ENCODE measurements around the gene AKAP13.
A peak's percentile ranks its signal among the peaks of the same experiment; 100 is the strongest.

AKAP13 gene

DNA sequence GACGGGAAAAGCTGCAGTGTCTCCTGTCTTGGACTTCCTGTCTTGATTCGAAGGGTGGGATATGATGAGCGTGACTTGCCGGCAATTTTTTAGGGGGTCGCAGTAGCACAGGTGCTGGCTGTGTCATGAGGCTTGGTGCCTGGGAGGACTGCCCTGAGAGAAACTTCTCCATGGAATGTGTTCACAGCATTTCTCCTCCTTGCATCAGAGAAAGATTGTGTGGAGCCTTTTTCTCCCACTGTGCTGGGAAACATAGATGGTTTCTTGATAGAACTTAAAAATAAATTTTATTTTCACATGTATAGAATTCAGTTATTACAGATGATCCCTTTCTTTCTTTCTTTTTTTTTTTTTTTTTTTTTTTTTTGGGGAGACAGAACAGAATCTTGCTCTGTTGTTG is 292.9 kb downstream of the AKAP13 start:
- TF ChIP-seq, protein P1, sequence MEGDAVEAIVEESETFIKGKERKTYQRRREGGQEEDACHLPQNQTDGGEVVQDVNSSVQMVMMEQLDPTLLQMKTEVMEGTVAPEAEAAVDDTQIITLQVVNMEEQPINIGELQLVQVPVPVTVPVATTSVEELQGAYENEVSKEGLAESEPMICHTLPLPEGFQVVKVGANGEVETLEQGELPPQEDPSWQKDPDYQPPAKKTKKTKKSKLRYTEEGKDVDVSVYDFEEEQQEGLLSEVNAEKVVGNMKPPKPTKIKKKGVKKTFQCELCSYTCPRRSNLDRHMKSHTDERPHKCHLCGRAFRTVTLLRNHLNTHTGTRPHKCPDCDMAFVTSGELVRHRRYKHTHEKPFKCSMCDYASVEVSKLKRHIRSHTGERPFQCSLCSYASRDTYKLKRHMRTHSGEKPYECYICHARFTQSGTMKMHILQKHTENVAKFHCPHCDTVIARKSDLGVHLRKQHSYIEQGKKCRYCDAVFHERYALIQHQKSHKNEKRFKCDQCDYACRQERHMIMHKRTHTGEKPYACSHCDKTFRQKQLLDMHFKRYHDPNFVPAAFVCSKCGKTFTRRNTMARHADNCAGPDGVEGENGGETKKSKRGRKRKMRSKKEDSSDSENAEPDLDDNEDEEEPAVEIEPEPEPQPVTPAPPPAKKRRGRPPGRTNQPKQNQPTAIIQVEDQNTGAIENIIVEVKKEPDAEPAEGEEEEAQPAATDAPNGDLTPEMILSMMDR (conservative IDR thresholded peaks at IDR 0.05; ENCODE audit: low read length), result no peak
- no peak overlapping the region for H3K4me3 ChIP-seq (ENCODE audit: low read length)
- peak; percentile 68 for DNase-seq (ENCODE audit: low read depth)

DNA sequence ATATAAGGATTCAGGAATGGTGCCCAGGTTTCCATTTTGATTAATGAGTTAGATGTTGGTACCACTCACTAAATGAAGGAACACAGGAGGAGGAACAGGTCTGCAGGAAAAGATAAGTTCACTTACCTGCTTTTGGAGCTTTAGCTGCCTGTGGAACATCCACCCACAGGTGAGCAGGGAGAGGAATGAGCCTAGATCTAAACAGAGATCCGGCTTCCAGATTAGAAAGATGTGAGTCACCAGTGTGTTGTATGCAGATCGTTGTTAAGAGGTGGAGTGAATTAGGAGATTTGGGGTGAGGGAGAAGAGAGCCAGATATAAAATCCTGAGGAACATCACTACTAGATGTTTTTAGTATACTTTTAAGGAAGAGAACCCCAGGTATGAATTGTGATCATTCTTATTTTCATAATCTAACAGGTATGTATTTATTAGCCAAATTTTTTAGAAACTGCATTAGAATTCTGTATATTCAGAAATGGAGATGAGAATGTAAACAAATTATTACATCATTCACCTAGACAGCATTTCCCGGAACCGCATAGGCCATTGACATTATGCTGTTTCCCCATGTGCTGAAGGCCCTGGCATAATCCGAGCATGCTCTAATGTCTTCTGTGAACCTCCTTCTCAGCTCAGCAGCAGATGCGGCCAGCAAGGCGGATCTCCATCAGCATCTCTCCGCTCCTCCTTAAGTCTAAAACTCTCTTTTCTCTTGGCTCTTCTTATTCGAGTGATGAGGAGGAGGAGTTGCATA is 296.1 kb downstream of the AKAP13 start:
- no peak overlapping the region for H3K4me3 ChIP-seq (ENCODE audit: low read length)
- TF ChIP-seq, protein P1 (conservative IDR thresholded peaks at IDR 0.05; ENCODE audit: low read length), result no peak
- no peak for DNase-seq (ENCODE audit: low read depth)

DNA sequence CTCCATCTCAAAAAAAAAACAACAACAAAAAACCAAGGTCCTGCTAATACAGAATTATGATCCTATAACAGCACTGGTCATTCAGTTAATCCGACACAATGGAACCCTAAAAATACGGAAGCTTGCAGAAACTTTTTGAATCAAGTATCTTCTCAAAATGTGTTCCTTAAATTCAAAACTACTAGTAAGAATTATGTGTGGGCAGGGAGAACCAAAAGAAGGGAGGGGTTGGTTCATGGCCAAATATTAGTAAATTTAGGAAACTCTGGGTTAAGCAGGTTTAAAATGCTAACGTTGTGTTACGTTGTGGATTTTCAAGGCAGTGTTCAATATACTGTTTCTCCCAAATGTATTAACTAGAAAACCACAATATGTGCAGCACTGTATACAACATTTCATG is 298.8 kb downstream of the AKAP13 start:
- no peak for DNase-seq (ENCODE audit: low read depth)
- H3K4me3 ChIP-seq (ENCODE audit: low read length), result no peak overlapping the region
- TF ChIP-seq, protein P1 (conservative IDR thresholded peaks at IDR 0.05; ENCODE audit: low read length), result no peak

DNA sequence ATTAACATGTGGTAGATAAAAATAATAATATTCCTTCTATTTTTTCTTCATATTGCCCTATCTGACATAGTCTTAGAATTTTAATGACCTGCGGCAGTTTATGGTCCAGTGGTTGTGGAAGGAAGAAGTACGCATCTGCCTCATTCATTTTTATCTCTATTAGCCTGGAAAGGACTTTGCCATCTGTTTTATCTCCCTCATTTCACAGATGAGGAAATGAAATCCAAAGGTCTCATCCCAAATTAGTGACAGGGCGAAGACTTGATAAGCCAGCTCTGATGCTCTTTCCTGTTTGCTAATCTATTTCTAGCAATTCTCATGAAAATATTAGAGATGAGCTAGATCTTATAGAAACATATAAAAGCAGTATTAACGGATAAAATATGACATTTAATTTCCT is 301.0 kb downstream of the AKAP13 start:
- TF ChIP-seq, protein P1 (conservative IDR thresholded peaks at IDR 0.05; ENCODE audit: low read length), result no peak
- no peak for DNase-seq (ENCODE audit: low read depth)
- H3K4me3 ChIP-seq (ENCODE audit: low read length), result no peak overlapping the region

DNA sequence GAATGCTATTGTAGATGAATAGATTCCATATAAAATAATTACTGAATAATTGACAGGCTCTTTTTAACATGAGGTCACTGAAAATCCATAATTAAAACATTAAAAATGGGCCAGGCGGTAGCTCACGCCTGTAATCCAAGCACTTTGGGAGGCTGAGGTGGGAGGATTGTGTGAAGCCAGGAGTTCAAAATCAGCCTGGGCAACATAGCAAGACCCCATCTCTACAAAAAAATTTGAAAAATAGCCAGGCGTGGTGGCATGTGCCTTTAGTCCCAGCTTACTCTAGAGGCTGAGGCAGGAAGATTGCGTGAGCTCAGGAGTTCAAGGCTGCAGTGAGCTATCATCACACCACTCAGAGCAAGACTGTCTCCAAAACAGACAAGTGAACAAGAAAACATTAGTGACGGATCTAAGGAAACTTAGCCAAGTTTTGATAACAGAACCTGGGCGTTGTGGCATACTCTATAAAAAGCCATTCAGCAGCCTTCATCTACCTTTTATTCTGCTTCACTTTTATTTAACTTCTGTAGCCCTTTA is 303.8 kb downstream of the AKAP13 start:
- TF ChIP-seq, protein P1 (conservative IDR thresholded peaks at IDR 0.05; ENCODE audit: low read length), result no peak
- no peak for DNase-seq (ENCODE audit: low read depth)
- H3K4me3 ChIP-seq (ENCODE audit: low read length), result no peak overlapping the region

DNA sequence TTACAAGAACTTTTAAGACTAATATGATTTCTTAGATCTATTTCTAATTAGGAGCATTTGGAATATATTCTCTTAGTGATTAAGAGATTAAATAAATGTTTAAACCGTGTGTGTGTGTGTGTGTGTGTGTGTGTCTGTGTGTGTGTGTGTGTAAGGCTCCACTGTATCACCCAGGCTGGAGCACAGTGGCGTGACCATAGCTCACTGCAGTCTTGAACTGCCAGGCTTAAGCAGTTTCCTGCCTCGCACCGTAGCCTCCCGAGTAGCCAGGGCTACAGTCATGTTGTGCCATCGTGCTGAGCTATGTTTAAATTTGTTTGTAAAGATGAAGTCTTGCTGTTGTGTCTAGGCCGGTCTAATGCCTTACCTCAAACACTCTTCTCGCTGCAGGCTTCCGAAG is 305.0 kb downstream of the AKAP13 start:
- H3K4me3 ChIP-seq (ENCODE audit: low read length), result no peak overlapping the region
- no peak for DNase-seq (ENCODE audit: low read depth)
- TF ChIP-seq, protein P1 (conservative IDR thresholded peaks at IDR 0.05; ENCODE audit: low read length), result no peak

DNA sequence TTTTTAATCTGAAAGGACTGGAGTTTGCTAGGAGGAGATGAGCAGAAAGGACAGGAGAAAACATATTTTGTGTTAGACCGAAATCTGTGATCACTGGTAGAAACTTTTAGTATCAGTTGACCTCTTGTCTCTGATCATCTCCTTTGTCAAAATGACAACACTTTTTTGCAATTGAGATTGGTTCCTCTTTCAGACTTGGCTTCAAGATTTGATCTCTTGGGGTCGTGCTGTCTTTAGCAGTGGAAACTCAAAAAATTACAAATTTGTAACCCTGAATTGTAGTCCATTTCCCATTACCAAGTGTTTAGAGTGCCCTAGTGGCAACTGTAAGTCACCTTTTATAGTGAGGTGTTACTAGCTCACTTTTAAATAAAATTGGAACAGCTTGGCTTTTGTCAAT is 306.9 kb downstream of the AKAP13 start:
- TF ChIP-seq, protein P1 (conservative IDR thresholded peaks at IDR 0.05; ENCODE audit: low read length), result no peak
- no peak for DNase-seq (ENCODE audit: low read depth)
- H3K4me3 ChIP-seq (ENCODE audit: low read length), result no peak overlapping the region

All from AG10803 (cell line).